NCI-H187 treated with DMSO at 0.1 percent for 48 hours (cell line): ENCODE data around the gene TOX2.

Experiments used
- DNase-seq: peaks from one replicate; lab custom pipeline; 2025; lab: John Stamatoyannopoulos, UW

Gene TOX2

DNA sequence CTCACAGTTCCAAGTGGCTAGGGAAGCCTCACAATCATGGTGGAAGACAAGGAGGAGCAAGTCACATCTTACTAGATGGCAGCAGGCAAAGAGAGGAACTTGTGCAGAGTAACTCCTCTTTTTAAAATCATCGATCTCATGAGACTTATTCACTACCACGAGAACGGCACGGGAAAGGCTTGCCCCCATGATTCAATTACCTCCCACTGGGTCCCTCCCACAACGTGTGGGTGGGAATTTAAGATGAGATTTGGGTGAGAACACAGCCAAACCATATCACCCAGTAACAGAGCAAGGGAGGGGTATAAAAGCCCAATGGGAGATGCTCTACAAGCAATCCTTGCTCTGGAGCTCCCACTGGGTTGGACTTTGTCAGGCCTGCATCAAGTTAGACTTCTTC, 192.0 kb downstream of the TOX2 start:
- DNase-seq, result no peak

- no peak for DNase-seq
Observed at GRCh38 chr20:44109951-44110361, 195.3 kb downstream of the TOX2 start.

GRCh38 chr20:44110816-44111568, 196.3 kb downstream of the TOX2 start:
- DNase-seq, result no peak

GRCh38 chr20:44111712-44112335, 197.2 kb downstream of the TOX2 start:
- no peak for DNase-seq

DNA sequence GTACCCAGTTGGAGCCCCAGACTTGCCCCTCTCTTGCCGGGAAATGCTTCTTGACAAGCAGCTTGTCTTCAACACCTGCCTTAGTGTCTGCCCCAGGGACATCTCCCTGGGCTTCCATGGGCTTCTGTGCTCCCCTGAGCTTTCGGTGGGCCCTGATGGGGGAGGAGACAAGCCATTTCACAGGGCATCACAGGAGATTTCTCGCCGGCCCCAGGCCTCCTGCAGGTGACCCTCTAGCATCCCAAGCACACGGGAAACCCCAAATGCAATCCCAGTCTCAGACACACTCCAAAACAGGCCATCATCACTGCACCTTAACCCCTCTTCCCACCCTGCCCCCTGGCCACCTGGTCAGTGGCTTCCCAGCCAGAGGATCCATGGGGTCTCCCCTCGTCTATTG, 197.8 kb downstream of the TOX2 start:
- no peak for DNase-seq

- DNase-seq, result no peak
Observed at GRCh38 chr20:44112889-44113617, 198.4 kb downstream of the TOX2 start.

GRCh38 chr20:44113618-44114376, 199.1 kb downstream of the TOX2 start:
- no peak for DNase-seq

- DNase-seq, result no peak
Observed at GRCh38 chr20:44115181-44115580, 200.5 kb downstream of the TOX2 start.

DNA sequence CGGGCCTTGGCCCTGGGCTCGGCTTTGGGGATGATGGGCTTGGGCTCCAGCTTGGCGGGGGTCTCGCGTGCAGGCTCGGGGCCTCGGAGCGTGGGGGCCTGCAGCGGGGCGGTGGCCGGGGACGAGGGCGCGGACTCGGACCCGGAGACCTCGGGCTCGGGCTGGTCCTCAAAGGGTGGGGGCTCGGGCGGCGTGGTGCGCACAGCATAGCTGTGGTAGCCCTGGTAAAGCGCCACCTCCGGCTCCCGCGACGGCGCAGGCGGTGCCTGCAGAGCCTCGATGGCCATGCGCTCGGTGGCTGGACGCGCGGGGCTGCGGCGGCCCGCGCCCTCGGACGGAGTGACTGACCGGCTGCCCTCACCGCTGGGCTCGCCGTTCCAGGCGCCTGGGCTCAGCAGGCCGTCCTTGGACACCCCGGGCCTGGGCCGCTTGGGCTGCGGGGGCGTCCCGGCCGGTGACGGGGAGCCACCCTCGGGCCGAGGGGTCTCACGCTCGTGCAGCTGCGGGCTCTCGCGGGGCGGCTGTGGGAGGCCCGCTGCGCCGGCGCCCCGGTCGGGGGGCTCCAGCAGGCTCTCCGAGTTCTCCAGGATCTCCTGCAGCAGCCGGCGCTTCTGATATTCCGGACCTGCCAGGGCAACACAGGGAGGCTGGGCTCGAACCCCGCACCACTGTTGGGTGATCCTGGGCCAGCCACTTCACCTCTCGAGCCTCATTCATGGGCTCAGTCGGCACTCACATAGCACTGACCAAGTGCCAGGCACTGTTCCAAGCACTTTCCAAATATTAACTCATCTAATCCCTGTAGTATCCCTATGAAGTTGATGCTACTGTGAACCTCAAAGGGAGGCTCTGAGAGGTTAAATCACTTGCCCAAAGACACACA, 201.4 kb downstream of the TOX2 start:
- no peak for DNase-seq

- DNase-seq, result no peak
Observed at GRCh38 chr20:44117296-44118184, 202.9 kb downstream of the TOX2 start.

DNA sequence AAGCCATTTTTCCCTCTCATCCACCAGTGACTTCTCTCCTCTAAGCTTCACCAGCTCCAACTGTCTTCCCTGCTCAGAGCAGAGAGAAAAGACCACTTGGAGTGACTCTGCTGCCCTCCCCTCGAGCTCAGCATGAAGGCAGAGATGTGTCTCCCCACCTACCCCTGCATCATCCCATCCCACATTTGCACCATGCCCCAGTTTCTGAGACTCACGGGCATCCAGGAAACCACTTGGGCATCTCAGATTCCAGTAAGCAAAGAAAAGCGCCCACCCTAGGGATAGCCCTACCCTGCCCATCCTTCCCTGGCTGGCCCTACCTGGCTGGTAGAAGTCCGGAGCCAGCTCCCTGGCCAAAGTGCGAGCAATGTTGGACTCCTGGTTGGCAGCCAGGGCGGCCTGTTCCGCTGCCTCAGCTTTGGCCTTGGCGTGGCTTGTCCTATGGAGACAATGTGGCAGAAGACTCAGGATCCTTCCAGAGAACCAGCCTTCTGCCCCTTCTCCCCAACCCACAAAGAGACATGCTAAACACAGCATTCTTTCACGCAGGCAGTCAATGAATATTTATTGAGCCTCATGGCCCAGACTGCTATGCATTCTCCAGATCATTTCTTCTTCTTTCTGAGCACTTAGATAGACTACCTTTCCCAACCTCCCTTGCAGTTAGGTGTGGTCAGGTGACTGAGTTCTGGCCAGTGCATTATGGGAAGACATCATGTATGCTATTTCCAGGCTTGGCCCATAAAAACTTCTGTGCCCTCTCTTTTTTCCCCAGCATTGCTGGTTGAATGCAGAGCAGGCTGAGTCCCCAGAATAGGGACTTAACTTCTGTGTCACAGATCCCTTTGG, 203.8 kb downstream of the TOX2 start:
- DNase-seq, result no peak
